HEK293T (cell line): ENCODE measurements around the gene KRI1.
"Not testable (repeated sequence)": the region's sequence is repeated elsewhere in the genome, so short reads cannot be mapped to it uniquely, and the experiment has no call there.

ENCODE experiments used
- CTCF ChIA-PET: fragments of 350-600 bp; formaldehyde crosslinking; extraction: SDS; loops from one replicate; lab custom pipeline; 2021; ENCODE audit warnings: antibody characterized with exemption, inconsistent platforms; lab: Yijun Ruan, JAX
- POLR2A ChIA-PET: fragments of 350-600 bp; formaldehyde crosslinking; extraction: SDS; loops from one replicate; lab custom pipeline; 2020; ENCODE audit warnings: antibody characterized with exemption, inconsistent platforms; lab: Yijun Ruan, JAX
- DNase-seq: peaks from one replicate; pipeline ENCODE4 v3.0.0; 2012; ENCODE audit warnings: mixed read lengths; ENCODE audit errors: extremely low spot score
- ARNT ChIP-seq: fragments of 450-650 bp; IDR thresholded peaks from 2 replicates; pipeline ENCODE4 v1.6.1; 2017; ENCODE audit warnings: mild to moderate bottlenecking
- BHLHE40 ChIP-seq: fragments of 450-650 bp; IDR thresholded peaks from 2 replicates; pipeline ENCODE4 v1.6.1; 2016; ENCODE audit warnings: mild to moderate bottlenecking, moderate library complexity, borderline replicate concordance
- CTBP1 ChIP-seq: fragments of 450-650 bp; IDR thresholded peaks from 2 replicates; pipeline ENCODE4 v1.6.1; 2016; ENCODE audit warnings: borderline replicate concordance
- ELF4 ChIP-seq: fragments of 450-650 bp; IDR thresholded peaks from 2 replicates; pipeline ENCODE4 v1.6.1; 2017; ENCODE audit warnings: antibody characterized with exemption
- FOXA1 ChIP-seq: fragments of 450-650 bp; IDR thresholded peaks from 2 replicates; pipeline ENCODE4 v1.6.1; 2016; ENCODE audit warnings: mild to moderate bottlenecking
- FOXM1 ChIP-seq: fragments of 450-650 bp; IDR thresholded peaks from 2 replicates; pipeline ENCODE4 v1.6.1; 2017; ENCODE audit warnings: mild to moderate bottlenecking, borderline replicate concordance
- HDGF ChIP-seq: fragments of 450-650 bp; IDR thresholded peaks from 2 replicates; pipeline ENCODE4 v1.6.1; 2017; ENCODE audit warnings: antibody characterized with exemption, borderline replicate concordance
- L3MBTL2 ChIP-seq: fragments of 450-650 bp; conservative IDR thresholded peaks from 2 replicates; pipeline ENCODE4 v1.6.1; 2016; ENCODE audit warnings: mild to moderate bottlenecking
- LEF1 ChIP-seq: fragments of 450-650 bp; IDR thresholded peaks from 2 replicates; pipeline ENCODE4 v1.6.1; 2017; ENCODE audit warnings: mild to moderate bottlenecking, borderline replicate concordance
- NFRKB ChIP-seq: fragments of 450-650 bp; IDR thresholded peaks from 2 replicates; pipeline ENCODE4 v1.6.1; 2016; ENCODE audit warnings: mild to moderate bottlenecking, moderate library complexity
- SP1 ChIP-seq: fragments of 450-650 bp; IDR thresholded peaks from 2 replicates; pipeline ENCODE4 v1.6.1; 2017
- SUZ12 ChIP-seq: fragments of 450-650 bp; IDR thresholded peaks from 2 replicates; pipeline ENCODE4 v1.6.1; 2016; ENCODE audit warnings: mild to moderate bottlenecking
- TARDBP ChIP-seq: fragments of 450-650 bp; IDR thresholded peaks from 2 replicates; pipeline ENCODE4 v1.6.1; 2016
- ZNF384 ChIP-seq: fragments of 450-650 bp; IDR thresholded peaks from 2 replicates; pipeline ENCODE4 v1.6.1; 2016
- TF ChIP-seq, protein P1 (sequence below): fragments of 450-650 bp; IDR thresholded peaks from 2 replicates; pipeline ENCODE4 v1.6.1; 2016

KRI1 gene

GRCh38 chr19:10555610-10555973 lies 10.2 kb downstream of the KRI1 start:
- POLR2A ChIA-PET: interaction anchor here (1.0 kb wide), 1 partner anchor 9 kb away, joined by 5 read pairs; no protein-coding TSS in a partner anchor

GRCh38 chr19:10554760-10555609 lies 10.8 kb downstream of the KRI1 start:
- ChIA-PET CTCF (interaction anchor here (0.6 kb wide), 2 partner anchors 9 to 466 kb away, joined by 3 to 4 read pairs; no protein-coding TSS in a partner anchor), POLR2A (interaction anchor here (1.5 to 3.4 kb wide), 2 partner anchors 11 to 14 kb away, joined by 5 to 20 read pairs; partner anchors contain the start of genes CDKN2D and KRI1)
- TF ChIP-seq HDGF: no peak
- TF ChIP-seq LEF1: no peak
- no peak for TF ChIP-seq L3MBTL2
- TF ChIP-seq BHLHE40: no peak

More at GRCh38 chr19:10555610-10555973, 10.2 kb downstream of the KRI1 start:
- no peak for DNase-seq
- CTCF ChIA-PET: interaction anchor here (0.6 to 0.9 kb wide), 2 partner anchors 14 to 465 kb away, joined by 3 read pairs; no protein-coding TSS in a partner anchor
- TF ChIP-seq FOXA1 (no peak), ELF4 (no peak), L3MBTL2 (no peak), ZNF384 (no peak), HDGF (no peak), FOXM1 (no peak), NFRKB (no peak), ARNT (no peak), SP1 (no peak), TARDBP (no peak), CTBP1 (no peak), SUZ12 (no peak)

GRCh38 chr19:10553943-10554381 lies 11.8 kb downstream of the KRI1 start:
- ChIA-PET CTCF (no interaction called here), POLR2A (interaction anchor here (1.1 to 3.4 kb wide), 3 partner anchors 9 to 15 kb away, joined by 3 to 20 read pairs (median 5); partner anchors contain the start of genes CDKN2D and KRI1)
- no peak for DNase-seq
- TF ChIP-seq SP1 (no peak), HDGF (no peak), SUZ12 (no peak), NFRKB (no peak), ELF4 (no peak), L3MBTL2 (no peak), FOXM1 (no peak)
- TF ChIP-seq, protein P1, sequence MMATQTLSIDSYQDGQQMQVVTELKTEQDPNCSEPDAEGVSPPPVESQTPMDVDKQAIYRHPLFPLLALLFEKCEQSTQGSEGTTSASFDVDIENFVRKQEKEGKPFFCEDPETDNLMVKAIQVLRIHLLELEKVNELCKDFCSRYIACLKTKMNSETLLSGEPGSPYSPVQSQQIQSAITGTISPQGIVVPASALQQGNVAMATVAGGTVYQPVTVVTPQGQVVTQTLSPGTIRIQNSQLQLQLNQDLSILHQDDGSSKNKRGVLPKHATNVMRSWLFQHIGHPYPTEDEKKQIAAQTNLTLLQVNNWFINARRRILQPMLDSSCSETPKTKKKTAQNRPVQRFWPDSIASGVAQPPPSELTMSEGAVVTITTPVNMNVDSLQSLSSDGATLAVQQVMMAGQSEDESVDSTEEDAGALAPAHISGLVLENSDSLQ: no peak

More at GRCh38 chr19:10554760-10555609, 10.8 kb downstream of the KRI1 start:
- DNase-seq: no peak

- DNase-seq: no peak
- CTCF ChIA-PET: interaction anchor here (1.0 to 2.1 kb wide), 3 partner anchors 48 to 91 kb away, joined by 3 to 5 read pairs (median 4); no protein-coding TSS in a partner anchor
- POLR2A ChIA-PET: interaction anchor here (1.0 to 3.4 kb wide), 6 partner anchors 9 to 69 kb away, joined by 3 to 20 read pairs (median 4); partner anchors contain the start of genes CDKN2D and KRI1
- no peak for TF ChIP-seq CTBP1
- 0 out of 2 replicates have a peak, but pooled peaks have one; percentile 25 for TF ChIP-seq ZNF384
- no peak for TF ChIP-seq LEF1
These were observed 12.6 kb downstream of the KRI1 start for GRCh38 chr19:10553087-10553667.

GRCh38 chr19:10552510-10553053 lies 13.2 kb downstream of the KRI1 start:
- ChIA-PET POLR2A (interaction anchor here (1.0 to 3.4 kb wide), 4 partner anchors 9 to 69 kb away, joined by 4 to 20 read pairs (median 5); partner anchors contain the start of gene CDKN2D), CTCF (interaction anchor here (0.6 to 2.1 kb wide), 4 partner anchors 10 to 92 kb away, joined by 3 to 5 read pairs (median 4); no protein-coding TSS in a partner anchor)
- no peak for TF ChIP-seq BHLHE40
- TF ChIP-seq, protein P1: peak; percentile 78
- no peak for TF ChIP-seq NFRKB
- peak; percentile 67 for DNase-seq

DNA sequence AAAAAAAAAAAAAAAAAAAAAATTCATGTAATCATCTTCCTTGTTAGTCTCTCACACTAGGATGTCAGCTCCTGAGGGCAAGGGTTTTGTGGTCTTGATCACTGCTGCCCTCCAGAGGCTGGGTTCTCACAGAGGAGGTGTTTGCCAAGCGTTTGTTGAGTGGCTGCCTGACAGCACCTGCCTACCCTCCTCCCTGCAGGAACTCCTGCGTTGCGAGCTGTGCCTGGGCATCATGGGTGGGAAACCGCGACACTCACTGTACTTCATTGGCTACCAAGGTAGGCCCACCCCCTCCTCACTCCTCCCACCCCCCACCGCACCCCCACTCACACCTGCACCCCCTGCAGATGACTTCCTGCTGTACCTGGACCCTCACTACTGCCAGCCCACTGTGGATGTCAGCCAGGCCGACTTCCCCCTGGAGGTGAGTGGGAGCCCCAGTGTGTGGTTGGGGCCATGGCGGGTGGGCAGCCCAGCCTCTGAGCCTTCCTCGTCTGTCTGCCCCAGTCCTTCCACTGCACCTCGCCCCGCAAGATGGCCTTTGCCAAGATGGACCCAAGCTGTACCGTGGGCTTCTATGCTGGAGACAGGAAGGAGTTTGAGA lies 14.0 kb downstream of the KRI1 start:
- CTCF ChIA-PET: interaction anchor here (0.5 to 2.1 kb wide), 5 partner anchors 29 to 300 kb away, joined by 3 to 9 read pairs (median 4); no protein-coding TSS in a partner anchor
- POLR2A ChIA-PET: interaction anchor here (1.0 to 3.4 kb wide), 3 partner anchors 10 to 68 kb away, joined by 4 to 20 read pairs (median 6); partner anchors contain the start of gene CDKN2D
- DNase-seq: peak; percentile 45

DNA sequence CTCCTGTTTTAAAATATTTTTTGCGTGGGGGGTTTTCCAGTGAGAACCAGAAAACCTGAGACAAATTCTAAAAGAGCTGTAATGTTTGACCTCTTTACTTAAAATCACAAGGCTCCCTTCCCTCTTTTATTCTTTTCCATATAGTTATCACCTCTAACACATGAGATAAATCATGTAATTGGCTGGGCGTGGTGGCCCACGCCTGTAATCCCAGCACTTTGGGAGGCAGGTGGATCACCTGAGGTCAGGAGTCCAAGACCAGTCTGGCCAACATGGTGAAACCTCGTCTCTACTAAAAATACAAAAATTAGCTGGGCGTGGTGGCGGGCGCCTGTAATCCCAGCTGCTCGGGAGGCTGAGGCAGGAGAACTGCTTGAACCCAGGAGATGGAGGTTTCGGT lies 14.8 kb downstream of the KRI1 start:
- DNase-seq, POLR2A ChIA-PET: not testable (repeated sequence)
- CTCF ChIA-PET: interaction anchor here (0.5 to 2.1 kb wide), 5 partner anchors 28 to 830 kb away, joined by 3 to 9 read pairs (median 4); no protein-coding TSS in a partner anchor

More for the DNA sequence above, 14.0 kb downstream of the KRI1 start:
- TF ChIP-seq ZNF384 (peak; percentile 61; the same call in 1 of the 2 replicates), SP1 (no peak), ARNT (no peak), FOXM1 (no peak)
